ENCODE results near the gene MEPCE.
A peak's percentile ranks its signal among the peaks of the same experiment; 100 is the strongest.

MEPCE gene

GRCh38 chr7:100407285-100408180, 22.1 kb upstream of the MEPCE start:
- peak; percentile 94 for DNase-seq (ENCODE audit: low spot score)

- DNase-seq (ENCODE audit: low spot score): no peak
Observed at GRCh38 chr7:100411101-100411500, 18.5 kb upstream of the MEPCE start.

GRCh38 chr7:100413346-100413745, 16.3 kb upstream of the MEPCE start:
- DNase-seq (ENCODE audit: low spot score): no peak

GRCh38 chr7:100413889-100414288, 15.7 kb upstream of the MEPCE start:
- DNase-seq (ENCODE audit: low spot score): no peak

GRCh38 chr7:100415448-100415847, 14.2 kb upstream of the MEPCE start:
- DNase-seq (ENCODE audit: low spot score): no peak

- DNase-seq (ENCODE audit: low spot score): peak; percentile 31
Observed at GRCh38 chr7:100418930-100419659, 10.5 kb upstream of the MEPCE start.

GRCh38 chr7:100419660-100420226, 9.9 kb upstream of the MEPCE start:
- no peak for DNase-seq (ENCODE audit: low spot score)

GRCh38 chr7:100423315-100423714, 6.3 kb upstream of the MEPCE start:
- no peak for DNase-seq (ENCODE audit: low spot score)

GRCh38 chr7:100425347-100425746, 4.3 kb upstream of the MEPCE start:
- no peak for DNase-seq (ENCODE audit: low spot score)

- DNase-seq (ENCODE audit: low spot score): no peak
Observed at GRCh38 chr7:100426516-100426915, 3.1 kb upstream of the MEPCE start.

- no peak for DNase-seq (ENCODE audit: low spot score)
Observed at GRCh38 chr7:100427762-100428198, 1.9 kb upstream of the MEPCE start.

GRCh38 chr7:100428199-100428966, 1.2 kb upstream of the MEPCE start, which contains the start of gene ZCWPW1:
Gene ZCWPW1, minus strand, starts transcription at chr7:100428703. Its CDS starts 8,054 bp downstream, at chr7:100420649.
- DNase-seq (ENCODE audit: low spot score): peak; percentile 98

- DNase-seq (ENCODE audit: low spot score): peak; percentile 100
Observed at GRCh38 chr7:100428967-100429636, 529 bp upstream of the MEPCE start.

GRCh38 chr7:100430493-100431285, 1.1 kb downstream of the MEPCE start:
- DNase-seq (ENCODE audit: low spot score): no peak

- no peak for DNase-seq (ENCODE audit: low spot score)
Observed at GRCh38 chr7:100431286-100431735, 1.7 kb downstream of the MEPCE start.

GRCh38 chr7:100432053-100432452, 2.4 kb downstream of the MEPCE start:
- DNase-seq (ENCODE audit: low spot score): peak; percentile 27

- no peak for DNase-seq (ENCODE audit: low spot score)
Observed at GRCh38 chr7:100432621-100433275, 3.1 kb downstream of the MEPCE start.

GRCh38 chr7:100433276-100433591, 3.6 kb downstream of the MEPCE start:
- no peak for DNase-seq (ENCODE audit: low spot score)

GRCh38 chr7:100433592-100434296, 4.1 kb downstream of the MEPCE start:
- peak; percentile 33 for DNase-seq (ENCODE audit: low spot score)
